SK-N-SH (cell line): Measurements from ENCODE around the gene CAST.

Experiments
- EP300 ChIP-seq, 2 experiments: IDR thresholded peaks; 2 replicates each; pipeline versions ENCODE4 v1.4.0 to v1.6.1; 2012; ENCODE audit warnings: borderline replicate concordance in 1 of 2, low read depth in 1 of 2, low read length in 1 of 2
- FOXJ3 ChIP-seq: sonication (generic); formaldehyde crosslinking; IDR thresholded peaks from 2 replicates; pipeline ENCODE4 v1.5.1; 2020; ENCODE audit warnings: mild to moderate bottlenecking, missing genetic modification reagents
- GABPA ChIP-seq: IDR thresholded peaks from 2 replicates; pipeline ENCODE4 v1.4.0; 2012; ENCODE audit warnings: low read depth, mild to moderate bottlenecking
- RAD21 ChIP-seq: IDR thresholded peaks from 2 replicates; pipeline ENCODE4 v1.6.1; 2012; ENCODE audit warnings: mild to moderate bottlenecking, low read length
- RCOR1 ChIP-seq: fragments of 150-350 bp; IDR thresholded peaks from 2 replicates; pipeline ENCODE4 v1.6.1; 2017; ENCODE audit warnings: antibody characterized with exemption, low read length
- TF ChIP-seq, protein P1 (sequence below): fragments of 200-600 bp; sonication (generic); IDR thresholded peaks from 2 replicates; pipeline ENCODE4 v1.6.1; 2017; ENCODE audit warnings: antibody characterized with exemption, mild to moderate bottlenecking, moderate library complexity
- TF ChIP-seq, protein P2 (sequence below): IDR thresholded peaks from 2 replicates; pipeline ENCODE4; 2012

DNA sequence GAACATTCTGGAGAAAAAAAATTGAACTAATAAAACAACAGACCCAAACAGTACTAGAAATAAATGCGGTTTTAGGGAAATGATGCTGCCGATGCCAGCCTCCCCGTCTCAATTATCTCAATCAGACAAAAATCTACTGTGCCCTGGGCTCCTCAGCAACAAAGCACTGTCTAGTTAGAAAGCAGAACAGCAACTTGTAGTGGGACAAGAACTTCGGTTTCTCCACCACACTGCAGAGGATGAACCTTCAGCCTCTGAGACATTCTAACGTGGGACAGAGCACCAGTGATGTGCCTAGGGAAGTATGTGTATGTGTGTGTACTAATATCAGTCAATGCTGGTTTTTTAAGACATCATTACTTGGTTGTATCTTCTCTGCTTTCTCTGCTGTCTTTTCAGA is 11.1 kb upstream of the CAST start:
- TF ChIP-seq, protein P1, sequence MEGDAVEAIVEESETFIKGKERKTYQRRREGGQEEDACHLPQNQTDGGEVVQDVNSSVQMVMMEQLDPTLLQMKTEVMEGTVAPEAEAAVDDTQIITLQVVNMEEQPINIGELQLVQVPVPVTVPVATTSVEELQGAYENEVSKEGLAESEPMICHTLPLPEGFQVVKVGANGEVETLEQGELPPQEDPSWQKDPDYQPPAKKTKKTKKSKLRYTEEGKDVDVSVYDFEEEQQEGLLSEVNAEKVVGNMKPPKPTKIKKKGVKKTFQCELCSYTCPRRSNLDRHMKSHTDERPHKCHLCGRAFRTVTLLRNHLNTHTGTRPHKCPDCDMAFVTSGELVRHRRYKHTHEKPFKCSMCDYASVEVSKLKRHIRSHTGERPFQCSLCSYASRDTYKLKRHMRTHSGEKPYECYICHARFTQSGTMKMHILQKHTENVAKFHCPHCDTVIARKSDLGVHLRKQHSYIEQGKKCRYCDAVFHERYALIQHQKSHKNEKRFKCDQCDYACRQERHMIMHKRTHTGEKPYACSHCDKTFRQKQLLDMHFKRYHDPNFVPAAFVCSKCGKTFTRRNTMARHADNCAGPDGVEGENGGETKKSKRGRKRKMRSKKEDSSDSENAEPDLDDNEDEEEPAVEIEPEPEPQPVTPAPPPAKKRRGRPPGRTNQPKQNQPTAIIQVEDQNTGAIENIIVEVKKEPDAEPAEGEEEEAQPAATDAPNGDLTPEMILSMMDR = no peak
- no peak for TF ChIP-seq FOXJ3 (CRISPR knock-in tag)
- no peak for TF ChIP-seq EP300 (IDR thresholded peaks at IDR 0.05; ENCODE audit: borderline replicate concordance in 1 of 2, low read depth in 1 of 2, low read length in 1 of 2)
- TF ChIP-seq, protein P2, sequence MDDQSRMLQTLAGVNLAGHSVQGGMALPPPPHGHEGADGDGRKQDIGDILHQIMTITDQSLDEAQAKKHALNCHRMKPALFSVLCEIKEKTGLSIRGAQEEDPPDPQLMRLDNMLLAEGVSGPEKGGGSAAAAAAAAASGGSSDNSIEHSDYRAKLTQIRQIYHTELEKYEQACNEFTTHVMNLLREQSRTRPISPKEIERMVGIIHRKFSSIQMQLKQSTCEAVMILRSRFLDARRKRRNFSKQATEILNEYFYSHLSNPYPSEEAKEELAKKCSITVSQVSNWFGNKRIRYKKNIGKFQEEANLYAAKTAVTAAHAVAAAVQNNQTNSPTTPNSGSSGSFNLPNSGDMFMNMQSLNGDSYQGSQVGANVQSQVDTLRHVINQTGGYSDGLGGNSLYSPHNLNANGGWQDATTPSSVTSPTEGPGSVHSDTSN = no peak
- no peak for TF ChIP-seq GABPA
- no peak for TF ChIP-seq RAD21
- no peak for TF ChIP-seq RCOR1
